GM20000 (cell line): ENCODE measurements around the gene TARM1.

Experiments
- DNase-seq: peaks from one replicate; pipeline ENCODE4 v3.0.0; 2012; ENCODE audit warnings: low spot score
- TF ChIP-seq, protein P1 (sequence below): IDR thresholded peaks from 2 replicates; pipeline ENCODE4 v1.5.1; 2012; ENCODE audit warnings: mild to moderate bottlenecking, control low read depth; ENCODE audit errors: extremely low read depth, missing control alignments

TARM1 gene

DNA sequence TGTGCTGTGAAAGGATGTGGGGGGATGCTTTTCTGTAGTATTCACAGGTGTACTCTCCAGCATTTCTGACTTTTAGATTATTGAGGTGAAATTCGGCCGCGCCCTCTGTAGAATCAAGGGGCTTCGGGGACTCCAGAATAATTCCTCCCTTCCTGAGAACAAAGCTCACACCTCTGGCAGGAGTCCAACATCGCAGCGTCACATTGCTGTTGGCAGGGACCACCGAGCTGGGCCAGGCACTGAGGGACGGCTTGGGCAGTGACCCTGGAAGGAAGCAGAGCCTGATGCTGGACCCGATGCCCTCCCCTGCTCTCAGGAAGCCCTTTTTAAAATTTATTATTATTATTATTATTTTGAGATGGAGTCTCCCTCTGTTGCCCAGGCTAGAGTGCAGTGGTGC lies 6.3 kb downstream of the TARM1 start:
- DNase-seq, result no peak
- TF ChIP-seq, protein P1, sequence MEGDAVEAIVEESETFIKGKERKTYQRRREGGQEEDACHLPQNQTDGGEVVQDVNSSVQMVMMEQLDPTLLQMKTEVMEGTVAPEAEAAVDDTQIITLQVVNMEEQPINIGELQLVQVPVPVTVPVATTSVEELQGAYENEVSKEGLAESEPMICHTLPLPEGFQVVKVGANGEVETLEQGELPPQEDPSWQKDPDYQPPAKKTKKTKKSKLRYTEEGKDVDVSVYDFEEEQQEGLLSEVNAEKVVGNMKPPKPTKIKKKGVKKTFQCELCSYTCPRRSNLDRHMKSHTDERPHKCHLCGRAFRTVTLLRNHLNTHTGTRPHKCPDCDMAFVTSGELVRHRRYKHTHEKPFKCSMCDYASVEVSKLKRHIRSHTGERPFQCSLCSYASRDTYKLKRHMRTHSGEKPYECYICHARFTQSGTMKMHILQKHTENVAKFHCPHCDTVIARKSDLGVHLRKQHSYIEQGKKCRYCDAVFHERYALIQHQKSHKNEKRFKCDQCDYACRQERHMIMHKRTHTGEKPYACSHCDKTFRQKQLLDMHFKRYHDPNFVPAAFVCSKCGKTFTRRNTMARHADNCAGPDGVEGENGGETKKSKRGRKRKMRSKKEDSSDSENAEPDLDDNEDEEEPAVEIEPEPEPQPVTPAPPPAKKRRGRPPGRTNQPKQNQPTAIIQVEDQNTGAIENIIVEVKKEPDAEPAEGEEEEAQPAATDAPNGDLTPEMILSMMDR, result no peak

DNA sequence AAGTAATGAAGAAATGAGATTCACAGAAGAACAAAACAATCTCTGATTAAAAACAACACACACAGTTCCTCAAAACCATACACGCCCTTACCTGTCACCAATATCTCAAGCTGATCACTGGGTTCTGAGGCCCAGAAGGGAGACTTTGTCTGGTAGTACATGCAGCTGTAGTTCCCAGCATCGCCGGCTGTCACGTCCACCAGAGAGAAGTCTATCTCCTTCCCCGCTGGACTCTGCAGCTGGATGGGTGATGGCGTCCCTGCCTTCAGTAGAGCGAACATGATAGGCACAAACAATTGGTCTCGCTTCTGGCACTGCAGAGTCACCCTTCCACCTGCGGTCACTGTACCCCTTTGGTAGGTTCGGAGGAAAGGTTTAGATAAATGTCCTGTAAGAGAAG lies 7.3 kb downstream of the TARM1 start:
- TF ChIP-seq, protein P1, result no peak
- no peak for DNase-seq

DNA sequence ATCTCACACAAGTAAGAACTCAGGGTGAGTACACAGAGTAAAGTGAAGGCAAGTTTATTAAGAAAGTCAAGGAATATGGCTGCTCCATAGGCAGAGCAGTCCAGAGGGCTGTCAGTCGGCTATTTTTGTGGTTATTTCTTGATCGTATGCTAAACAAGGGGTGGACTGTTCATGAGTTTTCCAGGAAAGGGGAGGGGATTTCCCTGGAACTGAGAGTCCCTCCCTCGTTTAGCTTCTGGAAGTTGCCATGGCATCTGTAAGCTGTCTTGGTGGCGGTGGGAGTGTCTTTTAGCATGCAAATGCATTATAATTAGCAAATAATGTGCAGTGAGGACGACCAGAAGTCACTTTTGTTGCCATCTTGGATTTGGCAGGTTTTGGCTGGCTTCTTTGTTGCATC lies 11.7 kb downstream of the TARM1 start:
- TF ChIP-seq, protein P1, result no peak
- no peak for DNase-seq

DNA sequence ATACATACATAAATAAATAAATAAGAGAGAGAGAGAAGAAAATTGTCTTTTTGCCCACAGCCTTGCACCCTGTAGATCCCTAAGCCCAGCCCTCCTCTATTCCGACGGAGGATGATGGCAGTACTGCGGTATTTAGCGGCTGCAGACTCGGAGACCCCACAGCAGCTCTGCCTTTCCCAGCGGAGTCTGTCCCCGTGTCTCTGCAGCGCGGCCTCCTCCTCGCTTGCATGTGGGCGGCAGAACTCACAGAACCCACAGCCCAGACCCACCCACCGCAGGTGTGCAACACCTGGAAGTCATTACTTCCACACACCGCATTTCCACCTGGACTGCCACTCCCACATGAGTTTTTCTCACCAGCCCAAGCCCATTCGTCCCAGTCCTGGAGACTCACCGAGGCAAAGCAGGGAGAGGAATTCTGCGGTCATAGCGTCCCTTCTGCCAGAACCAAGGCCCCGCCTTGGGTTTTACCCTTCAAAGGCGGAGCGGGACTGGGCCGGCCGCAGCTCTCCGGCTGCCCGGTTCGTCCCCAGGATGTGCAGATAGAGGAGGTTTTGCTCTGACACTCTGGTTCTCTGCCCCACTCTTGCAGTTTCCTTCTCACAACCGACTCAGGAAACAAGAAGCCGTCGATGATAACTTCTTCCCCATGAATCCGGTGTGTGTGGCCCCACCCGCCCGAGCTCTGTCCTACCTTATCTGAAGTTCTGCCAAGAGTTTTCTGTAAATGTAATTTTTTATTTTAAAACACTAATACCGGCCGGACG lies 17.6 kb downstream of the TARM1 start, which contains the start of gene VSTM1:
VSTM1 (minus strand) TSS at position 548 of the 767 bp plus-strand sequence; CDS start at position 428, 120 bp downstream.
- TF ChIP-seq, protein P1, result no peak
- DNase-seq, result no peak

DNA sequence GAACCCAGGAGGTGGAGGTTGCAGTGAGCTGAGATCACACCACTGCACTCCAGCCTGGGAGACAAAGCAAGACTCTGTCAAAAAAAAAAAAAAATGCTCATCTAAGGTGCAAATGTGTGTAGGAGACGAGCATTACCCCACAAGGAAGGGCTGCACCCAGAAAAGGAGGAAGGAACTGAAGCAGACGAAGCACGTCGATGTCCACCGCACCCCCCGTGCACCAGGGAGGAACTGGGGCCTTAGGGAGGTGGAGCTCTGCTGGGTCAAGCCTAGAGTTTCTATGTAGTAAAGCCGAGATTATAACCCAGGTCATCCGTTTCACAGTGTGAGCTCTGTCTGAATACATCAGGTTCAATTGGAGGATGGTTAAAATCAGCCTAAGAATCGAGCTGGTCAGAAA lies 18.5 kb downstream of the TARM1 start:
- DNase-seq, result no peak
- TF ChIP-seq, protein P1, result no peak

DNA sequence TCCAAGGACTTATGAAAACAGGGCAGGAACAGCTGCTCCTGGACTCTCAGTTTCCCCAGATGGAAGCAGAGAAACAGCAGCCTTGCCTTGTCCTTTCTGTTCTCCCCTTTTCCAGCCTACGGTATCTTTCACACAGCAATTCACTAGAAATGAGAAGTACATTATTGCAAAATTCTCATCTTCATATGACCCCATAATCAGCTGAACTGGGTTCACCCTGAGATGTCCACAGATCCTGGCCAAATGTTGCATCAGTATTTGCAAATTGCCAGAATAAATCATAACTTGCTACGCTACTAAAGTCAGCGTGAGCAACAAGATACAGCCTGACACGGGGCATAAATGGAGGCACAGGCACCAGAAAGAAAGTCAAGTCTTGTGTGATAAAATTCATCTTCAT lies 33.5 kb downstream of the TARM1 start:
- TF ChIP-seq, protein P1, result no peak

DNA sequence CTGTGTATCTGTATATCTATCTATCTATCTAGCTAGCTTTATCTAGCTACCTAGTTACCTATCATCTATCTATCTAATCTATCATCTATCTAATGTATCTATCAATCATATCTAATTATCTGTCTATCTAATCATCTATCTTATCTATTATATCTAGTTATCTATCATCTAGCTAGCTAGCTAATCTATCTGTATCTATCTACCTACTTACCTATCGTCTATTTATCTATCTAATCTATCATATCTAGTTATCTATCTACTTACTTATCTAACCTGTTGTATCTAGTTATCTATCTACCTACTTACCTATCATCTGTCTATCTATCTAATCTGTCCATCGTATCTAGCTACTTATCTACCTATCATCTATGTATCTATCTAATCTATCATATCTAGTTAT lies 35.4 kb downstream of the TARM1 start:
- TF ChIP-seq, protein P1, result no peak
- DNase-seq, result no peak

More for the DNA sequence above, 33.5 kb downstream of the TARM1 start:
- DNase-seq, result no peak
